Activated effector memory CD4-positive, alpha-beta T cell treated with Interleukin-2 at 50 U/mL for 16 hours (primary cell): ENCODE results near the gene PRKN.

Source experiments
- DNase-seq: peaks from one replicate; pipeline ENCODE4 v3.0.0-alpha.2; 2020

Gene PRKN

GRCh38 chr6:161674930-161675682 lies 1052.5 kb downstream of the PRKN start:
- DNase-seq = no peak

GRCh38 chr6:161673026-161673425 lies 1054.5 kb downstream of the PRKN start:
- no peak for DNase-seq

- no peak for DNase-seq
These were observed 1056.4 kb downstream of the PRKN start for GRCh38 chr6:161671117-161671516.

GRCh38 chr6:161668665-161669064 lies 1058.9 kb downstream of the PRKN start:
- DNase-seq = no peak

- no peak for DNase-seq
These were observed 1059.6 kb downstream of the PRKN start for GRCh38 chr6:161667957-161668356.

GRCh38 chr6:161663682-161664081 lies 1063.9 kb downstream of the PRKN start:
- DNase-seq = no peak

GRCh38 chr6:161660666-161661571 lies 1066.6 kb downstream of the PRKN start:
- no peak for DNase-seq

- DNase-seq = no peak
These were observed 1069.4 kb downstream of the PRKN start for GRCh38 chr6:161658211-161658610.

GRCh38 chr6:161654209-161654608 lies 1073.4 kb downstream of the PRKN start:
- DNase-seq = no peak

GRCh38 chr6:161651949-161652348 lies 1075.6 kb downstream of the PRKN start:
- no peak for DNase-seq

- DNase-seq = no peak
These were observed 1077.7 kb downstream of the PRKN start for GRCh38 chr6:161649841-161650240.

- no peak for DNase-seq
These were observed 1078.5 kb downstream of the PRKN start for GRCh38 chr6:161649068-161649467.

GRCh38 chr6:161647234-161647633 lies 1080.3 kb downstream of the PRKN start:
- DNase-seq = no peak

- DNase-seq = no peak
These were observed 1083.0 kb downstream of the PRKN start for GRCh38 chr6:161644521-161644920.

GRCh38 chr6:161641175-161641574 lies 1086.4 kb downstream of the PRKN start:
- no peak for DNase-seq

- DNase-seq = no peak
These were observed 1087.8 kb downstream of the PRKN start for GRCh38 chr6:161639772-161640171.

- DNase-seq = no peak
These were observed 1089.9 kb downstream of the PRKN start for GRCh38 chr6:161637658-161638057.

- DNase-seq = no peak
These were observed 1090.6 kb downstream of the PRKN start for GRCh38 chr6:161636882-161637430.

- no peak for DNase-seq
These were observed 1091.6 kb downstream of the PRKN start for GRCh38 chr6:161635975-161636374.

- DNase-seq = no peak
These were observed 1092.7 kb downstream of the PRKN start for GRCh38 chr6:161634916-161635315.

- no peak for DNase-seq
These were observed 1095.8 kb downstream of the PRKN start for GRCh38 chr6:161631676-161632194.

GRCh38 chr6:161630674-161631073 lies 1096.9 kb downstream of the PRKN start:
- no peak for DNase-seq

GRCh38 chr6:161626132-161626676 lies 1101.4 kb downstream of the PRKN start:
- DNase-seq = no peak
